Esophagus muscularis mucosa (tissue), 3 donors: ENCODE measurements around the gene STX16.

Experiments used
- CTCF ChIP-seq, 3 experiments: fragments of 200-600 bp in 2 of 3; fragments of 450-650 bp in 1 of 3; sonication (generic) in 2 of 3; IDR thresholded peaks; one replicate each; pipeline ENCODE4 v1.5.1; 2017 to 2019; ENCODE audit warnings: antibody characterized with exemption in 3 of 3, mild to moderate bottlenecking in 2 of 3, moderate library complexity in 1 of 3
- POLR2A ChIP-seq: fragments of 450-650 bp; IDR thresholded peaks from one replicate; pipeline ENCODE4 v1.6.1; 2017; ENCODE audit warnings: antibody characterized with exemption, moderate library complexity, mild to moderate bottlenecking, low read depth

DNA sequence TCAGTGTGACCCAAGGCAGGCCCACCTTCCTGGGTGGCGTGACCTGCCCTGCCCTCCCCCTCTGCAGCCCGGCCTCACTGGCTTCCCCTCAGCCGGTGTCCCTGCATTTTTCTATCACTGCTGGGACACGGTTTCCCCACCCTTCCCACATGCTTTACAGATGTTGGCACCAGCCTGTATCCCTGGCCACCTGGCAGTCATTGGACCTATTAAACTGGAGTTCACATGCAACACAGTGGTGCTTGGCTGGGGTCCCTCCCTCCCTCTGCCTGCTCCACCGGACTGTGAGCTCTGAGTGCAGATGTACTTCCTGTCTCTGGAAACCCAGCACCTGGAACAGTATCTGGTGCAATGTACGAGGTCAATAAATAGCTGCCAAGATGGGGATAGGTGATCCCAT, 25.5 kb upstream of the STX16 start:
- TF ChIP-seq CTCF (IDR thresholded peaks at IDR 0.05) (no peak), POLR2A (no peak)
